Ramos (cell line): ENCODE results near the gene SPEM2.

Experiments
- in situ Hi-C: fragments of 300-500 bp; cut with MboI; formaldehyde crosslinking; loops from one replicate; pipeline ENCODE4 v1.14.3; 2022; ENCODE audit warnings: low sequenced_read_pairs; ENCODE audit not compliant: unreplicated experiment

SPEM2 gene

DNA sequence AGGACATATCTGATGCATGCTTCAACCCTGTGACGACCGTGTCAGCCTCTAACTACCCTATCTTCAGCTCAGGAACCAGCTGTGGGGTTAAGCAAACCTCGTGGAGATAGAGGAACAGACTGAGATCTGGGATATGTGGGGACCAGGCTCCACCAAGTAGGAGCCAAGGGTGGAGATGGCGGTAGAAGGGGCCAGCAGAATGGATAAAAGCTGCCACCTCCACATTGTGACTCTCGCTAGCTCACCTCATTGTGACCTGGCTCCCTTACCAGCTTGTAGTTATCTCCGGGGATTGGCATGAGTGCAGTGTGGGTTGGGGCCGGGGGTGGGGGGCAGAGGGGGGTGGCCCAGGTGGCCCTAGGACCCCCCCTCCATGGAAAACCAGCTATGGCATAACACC lies at the start of gene SPEM2:
SPEM2 (plus strand) TSS at position 301 of the 400 bp plus-strand sequence; CDS start at position 374, 73 bp downstream.
- in situ Hi-C loops: no loop called here

GRCh38 chr17:7379134-7379533 lies 46.3 kb upstream of the SPEM2 start:
- in situ Hi-C loops: no loop called here

DNA sequence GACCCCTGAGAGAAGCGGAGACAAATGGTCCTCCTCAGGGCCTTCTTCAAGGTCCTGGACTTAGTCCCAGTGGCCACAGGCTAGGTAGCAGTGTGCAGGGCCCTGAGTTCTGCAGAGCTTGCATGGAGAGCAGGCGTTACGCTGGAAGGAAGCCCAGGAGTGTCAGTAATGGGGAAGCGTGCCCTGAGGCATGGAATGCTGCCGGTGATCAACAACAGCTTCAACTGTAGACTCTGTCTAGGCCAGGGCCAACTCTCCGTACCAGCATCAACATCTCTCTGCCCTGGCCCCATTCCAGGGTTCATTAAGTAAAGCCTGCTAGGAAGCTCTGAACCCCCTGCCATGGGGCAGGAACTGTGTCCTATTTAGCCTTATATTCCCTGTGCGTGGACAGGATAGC lies 45.1 kb upstream of the SPEM2 start:
- in situ Hi-C loops: no loop called here

- in situ Hi-C loops: no loop called here
Observed at GRCh38 chr17:7380855-7381683, 44.3 kb upstream of the SPEM2 start, which contains the start of gene TNK1. Gene TNK1, plus strand, starts transcription at chr17:7381089. Its CDS starts 1,838 bp downstream, at chr17:7382927.

GRCh38 chr17:7382901-7383300 lies 42.5 kb upstream of the SPEM2 start:
- in situ Hi-C loops: no loop called here

- in situ Hi-C loops: no loop called here
Observed at GRCh38 chr17:7383371-7383741, 42.1 kb upstream of the SPEM2 start.

DNA sequence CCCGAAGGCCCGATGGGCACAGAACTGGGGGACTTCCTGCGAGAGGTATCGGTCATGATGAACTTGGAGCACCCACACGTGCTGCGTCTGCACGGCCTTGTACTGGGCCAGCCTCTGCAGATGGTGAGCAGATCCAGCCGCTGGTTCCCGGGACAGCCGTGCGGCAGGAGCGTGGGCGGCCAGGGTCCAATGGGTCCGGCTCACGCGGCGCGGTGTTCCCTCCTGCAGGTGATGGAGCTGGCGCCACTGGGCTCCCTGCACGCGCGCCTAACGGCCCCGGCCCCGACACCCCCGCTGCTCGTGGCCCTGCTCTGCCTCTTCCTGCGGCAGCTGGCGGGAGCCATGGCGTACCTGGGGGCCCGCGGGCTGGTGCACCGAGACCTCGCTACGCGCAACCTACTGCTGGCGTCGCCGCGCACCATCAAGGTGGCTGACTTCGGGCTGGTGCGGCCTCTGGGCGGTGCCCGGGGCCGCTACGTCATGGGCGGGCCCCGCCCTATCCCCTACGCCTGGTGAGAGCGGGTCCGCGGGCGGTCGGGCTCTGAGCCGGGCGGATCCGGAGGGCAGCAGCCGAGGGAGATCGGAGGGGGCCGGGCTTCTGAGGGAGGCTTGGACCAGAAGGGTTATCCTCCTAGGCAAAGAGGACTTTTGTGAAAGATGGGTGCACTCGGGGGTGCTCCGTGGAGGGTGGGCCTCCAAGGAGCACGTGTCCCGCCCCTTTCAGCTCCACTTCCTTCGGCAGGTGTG lies 41.5 kb upstream of the SPEM2 start:
- in situ Hi-C loops: no loop called here

DNA sequence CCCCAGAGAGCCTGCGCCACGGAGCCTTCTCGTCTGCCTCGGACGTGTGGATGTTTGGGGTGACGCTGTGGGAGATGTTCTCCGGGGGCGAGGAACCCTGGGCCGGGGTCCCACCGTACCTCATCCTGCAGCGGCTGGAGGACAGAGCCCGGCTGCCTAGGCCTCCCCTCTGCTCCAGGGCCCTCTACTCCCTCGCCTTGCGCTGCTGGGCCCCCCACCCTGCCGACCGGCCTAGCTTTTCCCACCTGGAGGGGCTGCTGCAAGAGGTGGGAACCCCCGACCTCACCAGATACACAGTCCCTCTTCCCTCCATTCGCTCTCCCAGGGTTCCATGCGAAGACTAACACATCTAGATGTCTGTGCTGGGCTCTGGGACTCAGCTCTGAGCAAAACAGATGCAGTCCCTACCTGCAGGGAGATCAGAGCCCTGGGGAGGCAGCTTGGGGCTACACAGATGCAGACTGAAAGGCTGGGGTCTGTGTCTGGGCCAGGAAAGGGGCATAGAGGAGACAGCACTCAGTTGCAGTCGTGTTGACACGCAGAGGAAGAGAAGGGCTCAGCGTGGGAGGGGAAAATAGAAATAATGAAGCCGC lies 40.8 kb upstream of the SPEM2 start:
- in situ Hi-C loops: no loop called here

GRCh38 chr17:7388856-7389255 lies 36.6 kb upstream of the SPEM2 start:
- in situ Hi-C loops: no loop called here

- in situ Hi-C loops: no loop called here
Observed at GRCh38 chr17:7389924-7390910, 35.2 kb upstream of the SPEM2 start.

DNA sequence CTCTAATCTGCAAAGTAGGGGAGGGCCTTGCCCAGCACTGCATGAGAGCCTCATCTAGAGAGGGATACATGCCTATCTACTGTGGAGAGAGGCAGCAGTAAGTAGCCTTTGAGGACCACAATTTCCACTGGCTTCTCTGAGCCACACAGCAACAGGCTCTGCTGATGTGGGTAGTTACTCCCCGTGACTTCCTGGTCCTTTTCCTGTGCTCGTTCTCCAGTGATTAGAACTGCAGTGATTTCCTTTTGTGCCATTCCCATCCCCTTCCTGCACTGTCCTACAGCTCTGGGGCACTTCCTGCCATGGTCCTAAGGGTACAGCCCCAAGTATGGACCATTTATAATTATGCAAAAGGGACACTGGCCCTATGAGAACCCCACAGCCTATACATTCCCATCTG lies 34.1 kb upstream of the SPEM2 start:
- in situ Hi-C loops: no loop called here

DNA sequence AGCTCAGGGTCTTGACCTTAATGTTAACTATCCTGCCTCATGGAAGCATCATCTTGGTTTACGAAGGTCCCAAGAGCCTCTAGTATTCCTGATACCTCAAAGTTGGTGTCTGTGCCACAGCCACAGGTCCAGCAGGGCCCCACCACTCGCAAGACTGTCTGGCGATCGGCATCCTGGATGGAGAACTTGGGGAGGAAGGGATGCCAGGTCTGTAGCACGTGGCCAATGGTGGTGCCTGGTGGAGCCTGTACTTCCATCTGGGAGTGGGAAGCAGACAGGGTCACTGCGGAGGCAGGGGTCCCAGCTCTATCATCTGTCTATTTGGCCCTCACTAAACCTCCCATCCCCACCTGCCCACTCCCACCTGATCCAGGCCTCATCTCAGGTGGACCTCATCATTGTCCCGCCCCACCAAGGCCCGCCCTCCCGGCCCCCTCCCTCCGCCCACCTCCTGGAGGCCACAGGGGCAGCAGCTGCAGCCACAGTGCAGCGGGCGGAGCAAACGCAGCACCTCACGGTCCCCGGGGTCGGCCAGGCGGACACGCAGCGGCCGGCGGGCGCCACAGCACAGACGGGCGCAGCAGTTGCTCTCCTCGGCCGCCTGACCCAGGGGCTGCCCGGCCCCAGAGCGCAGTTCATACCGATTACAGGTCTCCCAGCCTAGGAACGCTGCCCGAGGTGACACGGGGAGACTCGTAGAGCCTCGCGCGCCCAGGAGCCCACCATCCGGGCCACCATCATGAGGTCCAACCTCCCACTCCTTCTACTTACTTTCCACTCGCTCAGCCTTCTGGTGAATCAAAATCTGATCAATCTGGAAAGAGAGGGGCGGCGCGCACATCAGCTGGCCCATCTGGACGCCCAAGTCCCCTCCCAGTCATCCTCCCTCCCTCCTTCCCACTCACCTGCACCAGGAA lies 32.5 kb upstream of the SPEM2 start:
- in situ Hi-C loops: no loop called here

DNA sequence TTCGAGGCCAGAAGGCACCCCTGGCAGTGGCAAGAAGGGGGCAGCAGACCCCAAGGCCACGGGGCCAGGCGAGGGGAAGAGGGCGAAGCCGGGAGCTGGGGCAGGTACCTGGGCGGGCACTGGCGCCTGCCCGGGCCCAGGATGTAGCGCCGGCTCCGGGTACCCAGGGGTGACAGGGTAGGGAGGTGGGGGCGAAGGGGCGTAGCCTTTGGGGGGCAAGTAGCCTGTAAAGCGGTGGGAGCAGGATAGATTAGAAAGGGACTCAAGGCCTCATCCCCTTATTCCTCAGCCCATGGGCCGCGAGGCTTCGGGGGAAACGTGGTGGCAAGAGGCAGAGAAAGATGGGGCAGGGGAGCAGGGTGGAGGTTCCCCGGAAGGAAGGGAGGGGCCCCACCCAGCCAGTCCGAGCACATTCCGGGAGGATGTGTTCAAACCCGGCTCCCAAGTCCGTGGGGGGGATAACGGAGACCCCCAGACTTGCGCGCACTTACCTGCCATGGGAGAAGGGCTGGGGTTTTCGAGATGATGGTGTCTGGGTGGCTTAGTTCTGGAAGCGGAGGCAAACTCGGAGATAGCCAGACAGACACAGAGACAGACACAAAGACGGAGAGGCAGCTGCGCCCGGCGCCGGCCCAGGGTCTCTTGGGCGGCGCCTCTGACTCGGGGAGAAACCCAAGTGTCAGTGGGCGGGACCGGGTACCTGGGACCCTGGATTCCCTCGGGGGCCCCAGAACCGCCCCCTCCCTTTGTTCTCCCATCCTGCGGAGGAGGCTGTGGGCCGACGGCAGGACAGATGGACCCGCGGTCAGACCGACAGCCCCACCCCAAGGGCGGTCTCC lies 31.6 kb upstream of the SPEM2 start:
- in situ Hi-C loops: no loop called here

DNA sequence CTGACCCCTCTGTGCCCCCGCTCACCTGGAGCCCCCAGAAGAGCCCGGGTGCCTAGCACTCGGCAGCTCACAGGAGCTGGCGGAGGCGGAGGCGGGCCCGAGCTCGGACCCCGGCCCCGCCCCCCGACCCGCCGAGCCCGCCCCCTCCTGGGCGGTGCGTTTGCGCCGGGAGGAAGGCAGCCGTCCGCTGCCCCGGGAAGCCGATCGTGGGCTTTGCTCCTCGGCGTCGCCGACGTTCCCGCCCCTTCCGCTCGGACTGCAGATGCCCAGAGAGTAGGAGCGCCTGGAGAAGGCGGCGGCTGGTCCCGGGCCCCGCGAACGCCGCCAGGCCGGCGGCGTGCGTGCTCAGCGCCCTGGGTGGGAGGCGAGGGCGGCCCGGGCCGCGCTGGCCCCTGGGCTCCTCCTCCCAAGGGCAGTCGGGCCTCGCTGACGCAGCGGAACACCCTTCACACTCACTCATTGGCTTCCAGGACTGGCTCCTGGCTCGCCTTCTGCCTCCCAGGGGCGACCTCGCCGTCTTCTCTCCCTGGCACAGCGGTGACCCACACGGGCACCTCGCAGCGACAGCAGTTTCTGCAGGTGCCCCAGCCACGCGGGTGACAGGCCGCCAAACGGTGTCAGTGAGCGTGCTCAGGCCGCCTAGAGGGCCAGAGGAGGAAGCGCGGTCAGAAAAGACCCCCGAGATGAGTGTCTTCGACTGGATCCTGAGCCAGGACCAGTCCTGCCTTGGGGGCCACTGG lies 30.8 kb upstream of the SPEM2 start, which contains the start of gene PLSCR3:
PLSCR3 (minus strand) TSS at position 74 of the 740 bp plus-strand sequence. CDS start 415 bp downstream, outside the sequence.
- in situ Hi-C loops: no loop called here

DNA sequence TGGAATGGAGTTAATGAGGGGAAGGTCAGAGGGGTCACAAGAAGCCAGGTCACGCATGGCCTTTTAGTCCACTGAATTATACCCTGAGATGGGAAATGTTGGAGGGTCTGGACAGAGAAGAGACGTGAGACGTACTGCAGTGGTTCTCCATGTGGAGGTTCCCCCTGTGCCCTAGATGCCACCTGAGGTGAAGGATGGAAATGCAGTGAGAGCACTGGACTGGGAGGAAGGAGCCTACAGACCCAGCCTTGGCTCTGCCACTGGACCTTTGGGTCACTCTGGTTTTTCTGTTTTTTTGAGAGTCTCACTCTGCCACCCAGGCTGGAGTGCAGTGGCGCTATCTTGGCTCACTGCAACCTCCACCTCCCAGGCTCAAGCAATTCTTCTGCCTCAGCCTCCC lies 29.3 kb upstream of the SPEM2 start:
- in situ Hi-C loops: no loop called here

GRCh38 chr17:7398612-7399011 lies 26.8 kb upstream of the SPEM2 start:
- in situ Hi-C loops: no loop called here

DNA sequence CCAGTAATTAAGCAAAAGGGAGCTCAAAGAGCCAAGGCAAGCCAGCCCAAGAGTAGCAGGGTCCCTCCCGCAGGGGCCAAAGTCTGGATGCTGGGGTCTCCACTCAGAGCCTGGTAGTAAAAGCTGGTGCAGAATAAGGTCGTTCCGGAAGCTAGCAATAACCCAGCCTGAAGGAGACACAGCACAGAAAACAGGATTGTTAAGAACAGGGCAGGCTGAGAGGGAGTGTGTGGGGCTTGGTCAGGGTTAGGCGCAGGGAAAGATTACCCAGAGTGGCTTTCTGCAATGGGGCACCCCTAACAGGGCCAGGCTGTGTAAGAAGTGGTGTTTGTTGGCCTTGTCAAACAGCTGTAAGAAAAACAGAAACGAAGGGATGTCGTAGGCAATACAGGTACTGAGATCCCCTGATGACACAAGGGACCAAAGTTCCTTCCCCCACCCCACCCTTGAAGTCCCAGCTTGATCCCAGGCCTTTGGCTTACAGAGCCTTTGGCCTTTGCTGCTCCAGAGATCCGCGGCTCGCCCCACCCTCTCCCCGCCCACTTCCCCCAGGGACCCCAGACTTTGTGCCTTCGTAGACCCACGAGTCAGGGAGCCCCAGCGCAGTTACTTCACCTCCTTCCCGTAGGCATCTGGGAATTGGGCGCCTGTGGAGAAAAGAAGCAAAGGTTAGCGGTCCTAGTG lies 22.2 kb upstream of the SPEM2 start:
- in situ Hi-C loops: no loop called here
